Brain microvascular endothelial cell (primary cell): ENCODE measurements around the gene CNTLN.

ENCODE experiments used
- DNase-seq: peaks from one replicate; pipeline ENCODE4 v3.0.0-alpha.2; 2020
- H3K27ac ChIP-seq: fragments of 250-450 bp; sonication (Bioruptor Pico); 2 replicates; pipeline ENCODE4 v1.5.1; 2020; ENCODE audit warnings: mild to moderate bottlenecking, moderate library complexity
- H3K27me3 ChIP-seq: fragments of 250-450 bp; sonication (Bioruptor Pico); replicated peaks from 2 replicates; pipeline ENCODE4 v1.5.1; 2020; ENCODE audit warnings: mild to moderate bottlenecking
- H3K36me3 ChIP-seq: fragments of 250-450 bp; sonication (Bioruptor Pico); replicated peaks from 2 replicates; pipeline ENCODE4 v1.5.1; 2020; ENCODE audit warnings: mild to moderate bottlenecking
- H3K4me3 ChIP-seq: 2 replicates; pipeline ENCODE4 v1.5.1; 2011; ENCODE audit warnings: low read depth, mild to moderate bottlenecking, control low read depth, low read length, moderate library complexity
- in situ Hi-C: cut with HindIII; loops from 2 replicates; pipeline ENCODE4 v1.10.0; 2017; ENCODE audit warnings: low sequenced_read_pairs, low pct_ligation_motif_present
- TF ChIP-seq, protein P1 (sequence below): IDR thresholded peaks from 2 replicates; pipeline ENCODE4 v1.5.1; 2011; ENCODE audit warnings: low read depth, mild to moderate bottlenecking, moderate library complexity, low read length, control low read depth, inconsistent platforms; ENCODE audit errors: missing control alignments

The CNTLN gene

GRCh38 chr9:17222932-17223331, 88.1 kb downstream of the CNTLN start:
- DNase-seq: no peak
- in situ Hi-C loops: no loop called here
- Histone ChIP-seq H3K27ac (no peak overlapping the region), H3K4me3 (no peak overlapping the region), H3K36me3 (no peaks in the 10 kb centered on the region), H3K27me3 (no peaks in the 10 kb centered on the region)
- TF ChIP-seq, protein P1, sequence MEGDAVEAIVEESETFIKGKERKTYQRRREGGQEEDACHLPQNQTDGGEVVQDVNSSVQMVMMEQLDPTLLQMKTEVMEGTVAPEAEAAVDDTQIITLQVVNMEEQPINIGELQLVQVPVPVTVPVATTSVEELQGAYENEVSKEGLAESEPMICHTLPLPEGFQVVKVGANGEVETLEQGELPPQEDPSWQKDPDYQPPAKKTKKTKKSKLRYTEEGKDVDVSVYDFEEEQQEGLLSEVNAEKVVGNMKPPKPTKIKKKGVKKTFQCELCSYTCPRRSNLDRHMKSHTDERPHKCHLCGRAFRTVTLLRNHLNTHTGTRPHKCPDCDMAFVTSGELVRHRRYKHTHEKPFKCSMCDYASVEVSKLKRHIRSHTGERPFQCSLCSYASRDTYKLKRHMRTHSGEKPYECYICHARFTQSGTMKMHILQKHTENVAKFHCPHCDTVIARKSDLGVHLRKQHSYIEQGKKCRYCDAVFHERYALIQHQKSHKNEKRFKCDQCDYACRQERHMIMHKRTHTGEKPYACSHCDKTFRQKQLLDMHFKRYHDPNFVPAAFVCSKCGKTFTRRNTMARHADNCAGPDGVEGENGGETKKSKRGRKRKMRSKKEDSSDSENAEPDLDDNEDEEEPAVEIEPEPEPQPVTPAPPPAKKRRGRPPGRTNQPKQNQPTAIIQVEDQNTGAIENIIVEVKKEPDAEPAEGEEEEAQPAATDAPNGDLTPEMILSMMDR: no peak

DNA sequence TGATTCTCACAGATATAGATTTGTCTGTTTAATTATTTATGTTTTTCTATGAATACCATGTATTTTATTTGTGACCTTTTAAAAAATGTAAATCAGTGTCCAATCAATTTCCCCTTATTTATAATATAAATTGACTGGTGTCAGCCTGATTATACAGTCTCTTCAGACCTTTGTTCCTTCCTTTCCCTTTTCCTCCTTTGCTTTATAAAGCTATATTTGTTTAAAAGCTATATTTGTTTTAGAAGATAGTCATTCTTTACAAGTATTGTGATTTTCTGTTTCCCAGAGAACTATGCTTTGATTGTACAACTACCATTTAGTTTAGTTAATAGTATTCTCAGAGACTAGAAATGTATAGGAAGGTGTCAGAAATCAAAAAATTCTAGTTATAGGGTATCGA, 90.6 kb downstream of the CNTLN start:
- H3K4me3 ChIP-seq: no peak overlapping the region
- TF ChIP-seq, protein P1: no peak
- no peak overlapping the region for H3K27ac ChIP-seq
- no peaks in the 10 kb centered on the region for H3K27me3 ChIP-seq
- no peaks in the 10 kb centered on the region for H3K36me3 ChIP-seq
- in situ Hi-C loops: no loop called here
- no peak for DNase-seq

DNA sequence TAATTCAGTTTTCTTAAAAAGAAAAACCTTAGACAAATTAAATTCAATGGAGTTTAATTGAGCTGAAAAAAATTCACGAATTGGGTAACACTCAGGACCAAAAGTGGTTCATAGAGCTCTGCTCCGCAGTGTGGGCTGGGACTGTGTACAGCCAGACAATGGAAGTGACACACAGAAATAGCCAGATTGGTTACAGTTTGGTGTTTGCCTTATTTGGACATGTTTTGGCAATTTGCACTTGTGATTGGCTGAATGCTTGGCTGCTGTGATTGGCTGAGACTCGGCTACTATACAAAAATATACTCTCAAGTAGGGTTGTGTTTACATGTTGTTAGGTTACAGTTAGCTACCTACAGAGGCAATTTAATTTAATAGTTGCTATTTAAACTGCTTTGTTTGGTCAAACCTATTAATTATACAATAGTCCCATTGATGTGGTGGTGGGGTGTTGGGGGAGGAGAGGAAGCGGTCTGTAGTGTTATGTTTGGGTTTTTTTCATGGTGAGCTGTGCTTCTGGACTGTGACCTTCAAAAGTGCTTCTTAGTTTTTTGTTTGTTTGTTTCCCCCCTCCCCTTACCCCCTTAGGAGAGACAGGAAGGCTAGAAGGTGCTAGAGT, 95.2 kb downstream of the CNTLN start:
- DNase-seq: no peak
- Histone ChIP-seq H3K27me3 (no peaks in the 10 kb centered on the region), H3K4me3 (no peak overlapping the region), H3K27ac (no peak overlapping the region), H3K36me3 (no peaks in the 10 kb centered on the region)
- in situ Hi-C loops: no loop called here
- TF ChIP-seq, protein P1: no peak

GRCh38 chr9:17230646-17231045, 95.8 kb downstream of the CNTLN start:
- DNase-seq: no peak
- no peak overlapping the region for H3K27ac ChIP-seq
- in situ Hi-C loops: no loop called here
- H3K4me3 ChIP-seq: no peak overlapping the region
- H3K27me3 ChIP-seq: no peaks in the 10 kb centered on the region
- H3K36me3 ChIP-seq: no peaks in the 10 kb centered on the region
- TF ChIP-seq, protein P1: no peak

GRCh38 chr9:17236147-17236546, 101.3 kb downstream of the CNTLN start:
- DNase-seq: no peak
- H3K27me3 ChIP-seq: no peaks in the 10 kb centered on the region
- H3K27ac ChIP-seq: no peak overlapping the region
- H3K4me3 ChIP-seq: no peak overlapping the region
- in situ Hi-C loops: no loop called here
- TF ChIP-seq, protein P1: no peak
- no peaks in the 10 kb centered on the region for H3K36me3 ChIP-seq

- no peak overlapping the region for H3K4me3 ChIP-seq
- in situ Hi-C loops: no loop called here
- H3K36me3 ChIP-seq: no peaks in the 10 kb centered on the region
- H3K27ac ChIP-seq: no peak overlapping the region
- H3K27me3 ChIP-seq: no peaks in the 10 kb centered on the region
- TF ChIP-seq, protein P1: no peak
- DNase-seq: no peak
Measured at GRCh38 chr9:17246770-17247169, 111.9 kb downstream of the CNTLN start.
